ENCODE data around the gene UQCRH. TPM values are rescaled to one million over a fixed set of nuclear protein-coding genes. Genes with fewer than 3 reads are reported as not detected.
"Not testable (repeated sequence)": the region's sequence is repeated elsewhere in the genome, so short reads cannot be mapped to it uniquely, and the experiment has no call there.

UQCRH gene
- total RNA-seq, 1 donor from 2014 or later, result 1,191 TPM

GRCh38 chr1:46362158-46362557 is 58.7 kb downstream of the UQCRH start:
- intact Hi-C loops (cut with micrococcal nuclease), result no loop called here
- DNase-seq, result no peak
- peak; percentile 29 for ATAC-seq

DNA sequence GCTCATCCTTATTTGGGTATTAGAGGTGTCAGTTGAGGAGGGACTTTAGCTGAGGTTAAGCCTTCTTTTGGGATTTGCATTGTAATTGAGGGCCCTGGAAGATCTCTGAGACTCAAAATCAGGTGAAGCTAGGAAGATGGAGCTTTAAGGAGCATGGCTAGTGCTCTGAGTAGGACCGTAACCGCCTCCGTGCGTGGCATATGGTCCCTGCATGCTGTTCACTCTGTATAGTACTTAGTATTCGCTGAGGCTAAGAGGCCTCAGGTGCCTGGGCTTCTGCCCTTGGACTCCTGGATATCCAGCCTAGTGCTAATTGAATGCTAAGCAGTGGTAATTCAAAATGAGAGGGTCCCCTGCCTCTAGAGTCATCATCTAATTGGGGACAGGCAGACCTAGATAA is 59.6 kb downstream of the UQCRH start:
- intact Hi-C loops (cut with micrococcal nuclease), result no loop called here

DNA sequence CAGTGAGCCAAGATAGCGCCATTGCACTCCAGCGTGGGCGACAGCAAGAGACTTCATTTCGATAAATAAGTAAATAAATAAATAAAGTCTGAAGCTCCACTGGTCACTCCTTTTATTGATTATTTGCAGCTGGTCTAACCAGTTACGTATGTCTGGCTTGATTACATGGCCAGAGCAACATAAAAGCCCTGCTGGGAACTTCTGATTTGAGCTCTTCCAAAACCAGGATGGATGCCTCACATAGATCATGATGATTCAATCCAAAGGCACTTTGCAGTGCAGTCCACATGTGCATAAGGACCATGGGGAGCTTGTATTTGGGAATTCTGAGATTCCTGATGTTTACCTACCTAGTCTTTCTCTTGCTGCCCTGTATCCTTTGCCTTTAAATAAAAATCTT is 61.1 kb downstream of the UQCRH start:
- DNase-seq, result no peak
- intact Hi-C loops (cut with micrococcal nuclease), result no loop called here

More for the DNA sequence above, 59.6 kb downstream of the UQCRH start:
- ATAC-seq, result no peak
- no peak for DNase-seq

GRCh38 chr1:46365796-46366195 is 62.3 kb downstream of the UQCRH start:
- intact Hi-C loops (cut with micrococcal nuclease); DNase-seq; ATAC-seq: not testable (repeated sequence)

More for the DNA sequence above, 61.1 kb downstream of the UQCRH start:
- ATAC-seq, result no peak

Other genes starting within 250 kb of the UQCRH start
- gene PIK3R3, start 171.1 kb upstream of the UQCRH start, total RNA-seq, result 26.2 TPM
- gene TSPAN1, start 128.6 kb upstream of the UQCRH start, total RNA-seq, result 0.72 TPM
- gene P3R3URF, start 127.2 kb upstream of the UQCRH start, total RNA-seq, result not detected
- gene POMGNT1, start 105.3 kb upstream of the UQCRH start, total RNA-seq, result 137 TPM
- gene LURAP1, start 100.4 kb upstream of the UQCRH start, total RNA-seq, result 7.6 TPM
- gene RAD54L, start 55.9 kb upstream of the UQCRH start, total RNA-seq, result 0.97 TPM
- gene LRRC41, start 82 bp upstream of the UQCRH start, total RNA-seq, result 37.6 TPM
- gene NSUN4, start 37.1 kb downstream of the UQCRH start, total RNA-seq, result 15.3 TPM
- 9.8 TPM for gene FAAH, start 90.6 kb downstream of the UQCRH start, total RNA-seq
- not detected for gene DMBX1, start 186.1 kb downstream of the UQCRH start, total RNA-seq
- not detected for gene KNCN, start 247.9 kb downstream of the UQCRH start, total RNA-seq